ENCODE results near the gene NBL1.

The NBL1 gene, protein sequence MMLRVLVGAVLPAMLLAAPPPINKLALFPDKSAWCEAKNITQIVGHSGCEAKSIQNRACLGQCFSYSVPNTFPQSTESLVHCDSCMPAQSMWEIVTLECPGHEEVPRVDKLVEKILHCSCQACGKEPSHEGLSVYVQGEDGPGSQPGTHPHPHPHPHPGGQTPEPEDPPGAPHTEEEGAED

DNA sequence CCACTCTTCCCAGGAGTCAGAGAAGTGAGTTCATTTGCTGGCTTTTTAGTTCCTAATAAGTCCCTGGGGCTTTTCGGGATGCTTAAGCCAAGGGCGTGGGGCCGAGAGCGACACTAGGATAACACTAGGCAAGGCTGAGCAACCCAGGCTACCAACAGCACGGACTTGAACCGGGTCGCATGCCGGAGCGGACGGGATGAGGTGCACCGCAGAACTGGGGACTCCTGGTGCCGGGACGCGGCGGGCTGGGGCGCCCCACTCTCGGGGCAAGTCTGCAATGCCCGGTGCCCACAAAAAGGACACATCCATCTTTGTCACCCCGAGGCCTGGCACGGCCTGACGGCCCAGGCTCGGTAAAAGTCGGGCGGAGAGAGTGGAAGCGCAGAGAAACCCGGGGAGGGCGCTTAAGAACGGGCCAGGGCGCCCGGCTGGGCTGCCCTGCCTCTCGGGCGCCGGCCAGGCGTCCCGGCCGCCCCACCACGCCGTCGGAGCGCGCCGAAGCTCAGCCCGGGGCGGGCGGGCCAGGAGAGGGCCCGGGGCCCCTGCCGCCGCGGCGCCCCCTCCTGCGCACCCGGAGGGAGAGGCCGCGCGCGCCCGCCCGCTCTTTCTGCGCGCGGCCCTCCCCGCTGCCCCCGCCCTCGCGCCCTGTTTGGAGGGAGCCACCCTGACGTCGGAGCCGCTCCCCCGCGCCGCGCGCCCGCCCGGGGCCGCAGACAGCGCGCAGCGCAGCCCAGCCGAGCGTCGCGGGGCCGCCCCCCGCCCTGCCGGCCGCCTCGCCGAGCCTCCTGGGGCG, at the start of gene NBL1:
TSS of gene NBL1 (plus strand) at position 710 of the 793 bp plus-strand sequence. CDS start 10,720 bp downstream, outside the sequence.
- no peak for DNase-seq

DNA sequence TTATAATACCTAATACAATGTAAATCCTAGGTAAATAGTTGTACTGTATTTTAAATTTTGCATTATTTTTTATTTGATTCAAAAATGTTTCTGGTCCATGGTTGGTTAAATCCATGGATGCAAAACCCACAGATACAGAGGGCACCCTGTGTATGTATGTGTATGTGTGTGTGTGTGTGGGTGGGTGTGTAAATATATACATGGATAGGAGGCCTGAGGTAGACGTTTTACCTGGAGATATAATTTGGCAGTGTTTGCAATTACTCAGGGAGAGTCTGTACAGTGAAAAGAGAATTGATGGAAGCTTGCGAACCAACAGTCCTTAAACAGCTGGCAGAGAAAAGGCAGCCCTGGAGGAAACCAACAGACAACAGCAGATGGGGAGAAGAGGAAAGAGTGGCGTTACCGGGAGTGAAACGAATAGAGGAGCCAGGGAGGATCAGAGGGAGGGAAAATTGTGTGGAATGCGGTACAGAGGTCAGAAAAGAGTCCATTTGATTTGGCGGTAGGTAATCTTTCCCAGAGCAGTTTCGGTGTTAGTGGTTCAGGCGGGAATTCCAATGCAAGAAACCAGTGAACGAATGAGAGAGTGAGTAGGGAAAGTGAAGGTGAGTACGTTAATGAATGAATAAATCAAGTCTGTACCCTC, 47.9 kb upstream of the NBL1 start:
- peak; percentile 92 for DNase-seq

- peak; percentile 97 for DNase-seq
Measured at GRCh38 chr1:19596714-19597495, 47.2 kb upstream of the NBL1 start.

DNA sequence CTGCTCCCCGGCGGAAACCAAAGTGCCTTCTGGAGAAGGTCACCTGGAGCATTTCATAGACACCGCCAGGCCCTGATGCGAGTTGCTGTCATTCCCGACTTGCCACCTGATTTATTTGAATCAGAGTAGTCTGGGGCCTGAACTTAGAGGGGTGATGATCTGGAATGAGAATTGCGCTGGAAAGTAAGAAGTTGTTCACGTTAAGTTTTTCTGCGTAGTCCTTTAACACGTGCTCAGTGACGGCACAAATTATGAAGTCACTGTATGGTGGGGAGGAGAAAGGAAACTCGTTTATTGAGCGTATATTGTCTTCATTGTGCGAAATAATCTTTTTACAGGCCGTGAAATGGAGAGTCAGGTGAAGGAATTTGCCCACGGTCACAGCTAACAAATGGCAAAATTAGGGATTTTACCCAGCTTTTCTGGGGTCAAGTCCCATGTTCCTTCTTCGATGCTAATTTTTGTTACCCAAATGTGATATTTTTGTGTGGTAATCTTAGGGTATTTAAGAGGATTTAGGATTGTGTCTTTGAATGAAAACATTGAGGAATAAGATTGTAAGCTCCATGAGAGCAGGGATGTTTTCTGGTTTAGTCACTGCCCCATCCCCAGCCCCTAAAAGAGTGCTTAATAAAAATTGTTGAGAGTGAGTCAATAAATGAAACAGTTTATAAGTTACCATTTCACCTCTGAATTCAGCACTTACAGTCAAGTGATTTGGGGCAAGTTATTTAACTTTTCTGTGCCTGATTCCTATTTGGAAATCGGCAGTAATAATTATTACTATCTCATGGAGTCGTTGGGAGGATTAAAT, 46.4 kb upstream of the NBL1 start:
- no peak for DNase-seq

DNA sequence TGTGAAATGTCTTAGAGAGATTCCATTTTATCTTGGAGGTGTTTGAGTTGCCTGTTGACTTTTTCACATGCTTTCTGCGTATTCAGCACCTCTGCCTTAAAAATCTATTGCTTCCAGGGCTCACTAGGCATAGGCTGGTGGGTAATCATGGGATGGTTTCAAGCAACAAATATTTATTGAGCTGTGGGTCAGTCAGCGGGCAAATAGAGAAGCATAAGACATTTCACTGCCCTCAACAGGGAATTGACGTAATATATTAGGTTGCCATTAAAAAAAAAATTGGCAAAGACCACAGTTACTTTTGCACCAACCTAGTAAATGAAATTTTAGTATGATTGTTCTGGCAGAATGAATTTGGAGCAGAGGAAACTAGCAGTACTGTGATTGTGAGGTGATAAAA, 44.3 kb upstream of the NBL1 start:
- DNase-seq: no peak

DNA sequence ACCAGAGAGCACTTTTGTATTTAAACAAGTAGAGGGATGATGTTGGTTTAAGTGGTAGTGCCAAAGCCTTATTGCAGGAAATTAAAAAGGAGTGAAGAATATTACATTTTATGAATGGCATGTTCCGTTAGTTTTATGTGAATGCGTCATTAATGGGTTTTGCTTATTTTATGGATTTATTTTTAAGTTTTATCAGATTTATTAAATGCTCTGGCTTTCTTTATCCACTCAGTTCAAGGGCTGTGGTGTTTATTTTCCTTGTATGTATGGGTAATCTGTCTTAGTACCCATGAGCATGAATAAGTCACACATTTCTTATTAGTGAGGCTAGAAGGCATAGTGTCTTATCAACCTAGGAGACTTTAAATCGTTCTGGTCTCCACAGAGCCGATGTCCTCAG, 41.6 kb upstream of the NBL1 start:
- DNase-seq: no peak

- DNase-seq: no peak
Measured at GRCh38 chr1:19605967-19606366, 38.1 kb upstream of the NBL1 start.

DNA sequence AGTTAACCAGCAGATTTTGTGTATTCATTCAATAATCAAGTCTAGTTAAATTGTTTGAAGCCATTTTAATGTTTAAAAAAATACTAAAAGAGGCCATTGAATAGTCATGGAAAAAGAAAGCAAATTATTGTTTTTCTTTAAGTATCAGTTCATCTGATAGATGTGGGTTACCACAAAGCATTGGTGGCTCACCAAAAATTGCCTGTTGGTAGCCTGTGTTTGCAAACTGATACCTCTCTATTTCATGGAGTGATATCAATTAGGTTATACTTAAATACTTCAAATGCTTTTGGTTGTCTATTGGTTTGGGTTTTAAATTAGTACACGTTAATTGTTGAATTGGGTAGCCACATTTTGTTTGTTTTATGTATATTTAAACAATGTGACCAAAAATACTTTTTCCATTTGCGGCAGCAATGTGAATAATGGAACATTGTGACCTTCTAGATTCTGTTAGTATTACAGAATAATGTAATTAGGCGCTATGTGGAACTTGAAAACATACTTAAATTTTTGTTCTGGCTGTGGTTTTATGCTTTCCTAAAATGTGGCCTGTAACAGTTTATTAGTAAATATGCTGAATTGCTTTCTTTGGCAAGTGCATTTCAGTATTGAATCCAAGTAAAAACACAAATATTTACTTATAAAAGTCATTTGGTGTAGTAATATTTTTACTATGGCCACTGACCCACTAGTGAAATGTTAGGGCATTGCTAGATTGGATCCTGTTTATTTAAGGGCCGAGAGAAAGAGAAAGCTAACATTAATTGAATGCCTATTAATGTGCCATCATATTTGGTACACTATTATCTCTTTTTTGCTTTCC, 37.1 kb upstream of the NBL1 start:
- DNase-seq: no peak

GRCh38 chr1:19608232-19608631, 35.9 kb upstream of the NBL1 start:
- DNase-seq: no peak

GRCh38 chr1:19610282-19610981, 33.7 kb upstream of the NBL1 start:
- no peak for DNase-seq

- no peak for DNase-seq
Measured at GRCh38 chr1:19612530-19612929, 31.6 kb upstream of the NBL1 start.

- no peak for DNase-seq
Measured at GRCh38 chr1:19613171-19613703, 30.9 kb upstream of the NBL1 start.

DNA sequence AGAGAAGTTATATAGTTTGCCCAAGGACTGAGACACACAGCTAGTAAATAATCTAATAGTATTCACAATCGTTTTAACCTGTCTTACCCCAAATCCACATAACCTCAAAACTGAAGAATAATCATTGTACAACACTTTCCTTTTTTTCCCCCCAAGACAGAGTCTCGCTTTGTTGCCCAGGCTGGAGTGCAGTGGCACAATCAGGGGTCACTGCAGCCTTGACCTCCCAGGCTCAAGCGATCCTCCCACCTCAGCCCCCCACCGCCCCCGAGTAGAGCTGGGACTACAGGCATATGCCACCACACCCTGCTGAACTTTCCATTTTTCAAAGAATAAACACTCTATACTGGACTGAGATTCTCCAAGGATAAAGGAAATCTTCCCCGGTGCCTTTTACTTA, 28.7 kb upstream of the NBL1 start:
- no peak for DNase-seq

DNA sequence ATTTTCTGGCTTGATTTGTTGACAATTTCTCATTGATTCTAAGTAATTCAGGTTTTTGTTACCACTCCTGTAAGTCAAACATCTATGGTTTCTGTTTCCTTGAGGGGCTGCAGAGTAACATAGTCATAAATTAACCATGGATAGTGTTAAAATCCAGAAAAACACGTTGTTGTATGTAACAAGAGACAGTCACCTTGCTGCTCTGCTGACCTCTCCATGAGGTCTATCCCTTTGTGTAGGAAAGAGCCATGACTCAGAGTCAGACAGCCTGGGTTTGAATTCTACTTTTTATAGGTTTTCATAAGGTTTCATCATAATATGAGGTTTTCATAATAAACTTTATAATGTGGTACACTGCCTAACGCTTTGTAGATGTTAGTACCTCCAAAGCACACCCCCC, 27.6 kb upstream of the NBL1 start:
- no peak for DNase-seq

- DNase-seq: no peak
Measured at GRCh38 chr1:19617376-19617775, 26.7 kb upstream of the NBL1 start.

- DNase-seq: no peak
Measured at GRCh38 chr1:19618428-19618827, 25.7 kb upstream of the NBL1 start.

GRCh38 chr1:19619697-19620384, 24.3 kb upstream of the NBL1 start:
- no peak for DNase-seq

DNA sequence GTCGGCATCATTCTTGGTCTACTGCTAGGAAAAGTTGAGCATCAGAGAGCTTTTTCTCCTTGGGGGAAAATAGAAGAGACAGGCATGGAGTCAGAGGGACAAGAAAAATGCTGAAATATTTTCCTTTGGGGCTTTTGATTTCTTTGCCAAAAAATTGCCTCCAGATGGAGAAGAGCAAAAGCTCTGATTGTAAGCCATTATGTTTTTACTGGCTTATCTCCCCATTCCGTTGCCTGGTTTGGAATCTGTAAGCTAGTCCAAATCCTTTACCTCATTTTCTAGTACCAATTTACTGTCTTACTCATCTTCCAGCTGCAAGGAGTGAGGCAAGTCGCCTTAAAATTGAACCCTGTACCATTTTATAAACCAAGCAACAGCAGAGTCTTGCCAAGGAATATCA, 23.3 kb upstream of the NBL1 start:
- DNase-seq: no peak

DNA sequence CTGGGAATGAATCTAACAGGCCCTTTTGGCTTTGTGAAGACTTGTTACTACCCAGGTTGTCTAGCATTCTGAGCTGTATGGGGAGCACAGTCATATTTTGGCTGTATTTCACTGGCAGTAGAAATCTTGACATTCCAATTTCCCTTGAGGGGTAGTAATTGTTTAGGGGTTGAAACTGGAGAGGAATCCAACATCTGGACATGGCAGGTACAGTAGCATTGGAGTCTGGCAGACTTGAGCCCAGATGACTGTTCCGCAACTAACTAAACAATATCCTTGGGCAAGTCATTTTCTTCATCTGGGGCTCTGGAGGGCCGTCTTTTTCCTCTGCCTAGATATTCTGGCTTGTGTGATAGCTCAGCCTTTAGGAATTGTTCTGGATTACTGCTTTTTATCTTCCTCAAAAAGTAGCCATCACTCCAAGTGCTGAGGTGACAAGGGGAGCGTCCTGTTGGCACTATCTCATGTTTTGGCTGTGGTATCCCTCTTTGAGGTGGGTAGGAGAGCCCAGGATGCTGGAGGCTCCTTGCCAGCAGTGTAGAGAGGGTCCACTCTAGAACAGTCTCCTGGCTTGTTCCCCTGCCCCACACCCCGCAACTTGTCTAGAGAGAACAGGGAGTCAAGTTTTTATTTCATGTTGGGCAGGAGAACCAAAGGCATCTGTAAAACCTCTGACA, 22.7 kb upstream of the NBL1 start:
- no peak for DNase-seq
